Sigmoid colon (tissue), 3 donors: ENCODE measurements around the gene OPN4.

Experiments used
- CTCF ChIP-seq, 4 experiments: fragments of 450-650 bp in 3 of 4; fragments of 200-600 bp in 1 of 4; IDR thresholded peaks; one replicate each; pipeline ENCODE4 v1.5.1; 2016 to 2019; ENCODE audit warnings: antibody characterized with exemption in 4 of 4, mild to moderate bottlenecking in 3 of 4, moderate library complexity in 2 of 4
- POLR2A ChIP-seq, 2 donors: fragments of 450-650 bp; IDR thresholded peaks; one replicate each; pipeline ENCODE4 v1.6.1; 2016; ENCODE audit warnings: antibody characterized with exemption in 2 of 2, mild to moderate bottlenecking in 2 of 2, moderate library complexity in 2 of 2

- TF ChIP-seq CTCF (IDR thresholded peaks at IDR 0.05) (no peak), POLR2A (IDR thresholded peaks at IDR 0.05) (no peak)
Observed at GRCh38 chr10:86658751-86659150, 4.4 kb downstream of the OPN4 start.
